ENCODE data around the gene PAIP2.
A peak's percentile ranks its signal among the peaks of the same experiment; 100 is the strongest.
"Not testable (repeated sequence)": the region's sequence is repeated elsewhere in the genome, so short reads cannot be mapped to it uniquely, and the experiment has no call there.

PAIP2 gene

GRCh38 chr5:139395844-139396640 lies 54.4 kb downstream of the PAIP2 start:
- Mint-ChIP-seq H3K4me1 (peaks cover 23% of the 10 kb centered on the region), H3K4me3 (peak overlapping the region; percentile 7)
- no peak for DNase-seq (ENCODE audit: low spot score in 2 of 2)

GRCh38 chr5:139396691-139397090 lies 55.0 kb downstream of the PAIP2 start:
- Mint-ChIP-seq H3K4me3 (no peak overlapping the region), H3K4me1 (peaks cover 16% of the 10 kb centered on the region), H3K27ac (no peak overlapping the region), H3K9me3 (no peaks in the 10 kb centered on the region), H3K36me3 (peaks cover 6% of the 10 kb centered on the region), H3K27me3 (no peaks in the 10 kb centered on the region)
- ATAC-seq (ENCODE audit: low read depth): no peak
- no peak for DNase-seq (ENCODE audit: low spot score in 2 of 2)

More at GRCh38 chr5:139395844-139396640, 54.4 kb downstream of the PAIP2 start:
- Mint-ChIP-seq H3K27me3 (no peaks in the 10 kb centered on the region), H3K27ac (peak overlapping the region; percentile 30), H3K36me3 (peaks cover 6% of the 10 kb centered on the region), H3K9me3 (no peaks in the 10 kb centered on the region)
- ATAC-seq (ENCODE audit: low read depth): no peak

DNA sequence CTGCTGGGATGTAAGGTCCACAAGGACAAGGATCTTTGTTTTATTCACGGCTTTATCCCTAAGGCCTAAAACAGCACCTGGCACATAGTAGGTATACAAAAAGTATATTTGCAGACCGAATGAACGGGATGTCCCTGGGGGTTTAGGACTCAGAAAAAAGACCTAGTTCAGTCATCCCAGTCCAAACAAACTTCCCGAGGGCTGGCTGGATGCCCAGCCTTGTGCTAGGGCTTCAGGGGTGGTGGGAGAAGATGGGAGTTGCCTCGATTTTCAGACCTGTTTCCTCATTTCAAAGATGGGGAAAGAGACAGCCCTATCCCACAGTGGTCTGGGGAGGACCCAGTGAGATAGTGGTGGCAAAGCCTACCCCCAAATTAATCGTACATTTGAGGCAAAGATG lies 56.3 kb downstream of the PAIP2 start:
- no peak overlapping the region for H3K27ac Mint-ChIP-seq
- no peaks in the 10 kb centered on the region for H3K27me3 Mint-ChIP-seq
- H3K36me3 Mint-ChIP-seq: peaks cover 6% of the 10 kb centered on the region
- no peak overlapping the region for H3K4me3 Mint-ChIP-seq
- ATAC-seq (ENCODE audit: low read depth) (no peak), DNase-seq (ENCODE audit: low spot score in 2 of 2) (no peak)
- no peaks in the 10 kb centered on the region for H3K9me3 Mint-ChIP-seq
- H3K4me1 Mint-ChIP-seq: peaks cover 19% of the 10 kb centered on the region

GRCh38 chr5:139399501-139400121 lies 58.0 kb downstream of the PAIP2 start:
- DNase-seq (ENCODE audit: low spot score in 2 of 2) (no peak), ATAC-seq (ENCODE audit: low read depth) (no peak)
- Mint-ChIP-seq H3K27ac (no peak overlapping the region), H3K36me3 (peaks cover 6% of the 10 kb centered on the region), H3K4me3 (no peak overlapping the region), H3K4me1 (peaks cover 30% of the 10 kb centered on the region), H3K27me3 (no peaks in the 10 kb centered on the region), H3K9me3 (no peaks in the 10 kb centered on the region)

DNA sequence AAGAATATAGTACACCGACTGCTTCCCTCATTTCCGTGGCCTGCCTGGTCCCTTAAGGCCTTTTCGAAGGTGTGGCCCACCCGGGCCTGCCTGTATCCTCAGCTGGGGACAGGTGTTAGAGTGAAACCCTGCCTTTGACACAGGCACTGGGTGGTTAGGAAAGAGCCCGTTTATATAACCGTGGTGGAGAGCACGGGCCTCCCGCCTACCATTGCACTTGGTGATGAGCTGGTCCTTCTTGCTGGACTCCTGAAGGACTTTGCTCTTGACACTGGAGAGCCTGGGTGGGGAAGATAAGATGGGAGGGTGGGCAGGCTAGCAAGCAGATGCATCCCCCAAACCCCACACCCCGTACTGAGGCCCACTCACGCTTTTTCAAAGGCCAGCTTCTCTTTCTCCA lies 59.9 kb downstream of the PAIP2 start:
- Mint-ChIP-seq H3K36me3 (peaks cover 6% of the 10 kb centered on the region), H3K9me3 (no peaks in the 10 kb centered on the region), H3K4me1 (peaks cover 25% of the 10 kb centered on the region), H3K27me3 (no peaks in the 10 kb centered on the region), H3K27ac (no peak overlapping the region), H3K4me3 (no peak overlapping the region)
- DNase-seq (ENCODE audit: low spot score in 2 of 2) (no peak), ATAC-seq (ENCODE audit: low read depth) (no peak)

DNA sequence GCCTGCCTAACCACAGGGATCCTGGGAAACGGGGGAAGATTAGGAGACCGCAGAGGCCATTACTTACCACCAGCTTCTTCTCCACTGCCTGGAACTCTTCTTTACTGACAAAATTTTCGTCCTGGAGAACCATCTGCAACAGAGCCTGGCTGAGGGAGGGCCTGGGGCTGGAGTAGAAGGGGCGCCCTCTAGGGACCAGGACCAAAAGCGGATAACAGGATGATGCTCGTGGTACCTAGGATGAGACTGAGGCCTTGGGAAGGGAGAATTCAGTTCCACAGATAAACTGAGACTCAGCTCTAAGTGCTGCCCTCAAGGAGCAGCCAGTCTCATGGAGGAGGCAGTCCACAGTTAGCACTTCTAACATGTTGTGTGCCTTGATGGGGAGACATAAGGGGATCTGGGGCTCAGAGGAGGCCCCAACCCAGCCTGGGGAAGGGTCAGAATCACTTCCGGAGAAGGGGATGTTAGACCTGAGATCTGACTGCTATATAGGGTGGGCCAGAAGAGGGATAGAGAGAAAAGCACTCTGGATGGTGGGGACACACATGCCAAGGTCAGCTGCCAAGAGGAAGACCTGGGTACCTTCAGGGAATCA lies 61.0 kb downstream of the PAIP2 start:
- peak overlapping the region; percentile 96 for H3K4me3 Mint-ChIP-seq
- ATAC-seq (ENCODE audit: low read depth): no peak

GRCh38 chr5:139403418-139403786 lies 61.7 kb downstream of the PAIP2 start:
- peaks cover 4% of the 10 kb centered on the region for H3K36me3 Mint-ChIP-seq
- ATAC-seq (ENCODE audit: low read depth): no peak

More for the DNA sequence above, 61.0 kb downstream of the PAIP2 start:
- no peaks in the 10 kb centered on the region for H3K27me3 Mint-ChIP-seq
- H3K4me1 Mint-ChIP-seq: peaks cover 29% of the 10 kb centered on the region
- peak overlapping the region; percentile 97 for H3K27ac Mint-ChIP-seq
- no peak for DNase-seq (ENCODE audit: low spot score in 2 of 2)
- H3K36me3 Mint-ChIP-seq: peaks cover 4% of the 10 kb centered on the region
- no peaks in the 10 kb centered on the region for H3K9me3 Mint-ChIP-seq

GRCh38 chr5:139403787-139404483 lies 62.3 kb downstream of the PAIP2 start, which contains the start of gene SPATA24:
TSS of gene SPATA24 (minus strand) at chr5:139404089. CDS start at chr5:139404060, 29 bp downstream.
- Mint-ChIP-seq H3K27me3 (no peaks in the 10 kb centered on the region), H3K4me3 (peak within 1 kb of the TSS; percentile 96), H3K36me3 (peaks cover 4% of the 10 kb centered on the region), H3K27ac (peak within 1 kb of the TSS; percentile 97), H3K9me3 (no peaks in the 10 kb centered on the region), H3K4me1 (peaks cover 33% of the 10 kb centered on the region)
- ATAC-seq (ENCODE audit: low read depth): peak; percentile 80
- peak; percentile 93 to 94 for DNase-seq (ENCODE audit: low spot score in 2 of 2)

More at GRCh38 chr5:139403418-139403786, 61.7 kb downstream of the PAIP2 start:
- Mint-ChIP-seq H3K4me1 (peaks cover 33% of the 10 kb centered on the region), H3K27me3 (no peaks in the 10 kb centered on the region), H3K9me3 (no peaks in the 10 kb centered on the region), H3K4me3 (peak overlapping the region; percentile 96), H3K27ac (peak overlapping the region; percentile 97)
- no peak for DNase-seq (ENCODE audit: low spot score in 2 of 2)

DNA sequence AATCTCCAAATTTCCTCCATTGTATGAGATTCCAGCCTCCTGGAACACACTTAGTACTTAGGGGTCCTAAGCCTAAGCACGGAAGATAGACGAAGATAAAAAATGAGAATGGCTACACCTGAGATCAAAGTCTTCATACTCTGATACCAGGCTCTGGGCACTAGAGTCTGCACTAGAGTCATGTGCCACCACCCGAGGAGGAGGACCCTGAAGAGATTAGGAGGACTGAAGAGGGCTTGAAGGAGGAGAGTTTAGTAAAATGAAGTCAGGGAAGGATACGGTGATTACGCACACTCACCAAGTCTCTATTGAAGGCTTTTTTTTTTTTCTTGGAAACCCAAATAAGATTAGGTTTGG lies 62.8 kb downstream of the PAIP2 start:
- H3K27me3 Mint-ChIP-seq: no peaks in the 10 kb centered on the region
- DNase-seq (ENCODE audit: low spot score in 2 of 2): no peak
- peaks cover 30% of the 10 kb centered on the region for H3K4me1 Mint-ChIP-seq
- no peaks in the 10 kb centered on the region for H3K9me3 Mint-ChIP-seq
- H3K4me3 Mint-ChIP-seq: peak overlapping the region; percentile 96
- H3K27ac Mint-ChIP-seq: peak overlapping the region; percentile 97
- no peak for ATAC-seq (ENCODE audit: low read depth)
- H3K36me3 Mint-ChIP-seq: peaks cover 1% of the 10 kb centered on the region

- Mint-ChIP-seq H3K9me3 (no peaks in the 10 kb centered on the region), H3K36me3 (no peaks in the 10 kb centered on the region), H3K27ac (peak overlapping the region; percentile 82), H3K4me1 (peaks cover 28% of the 10 kb centered on the region), H3K4me3 (no peak overlapping the region), H3K27me3 (no peaks in the 10 kb centered on the region)
- DNase-seq (ENCODE audit: low spot score in 2 of 2): no peak
- no peak for ATAC-seq (ENCODE audit: low read depth)
Measured at GRCh38 chr5:139406963-139407362, 65.3 kb downstream of the PAIP2 start.

- H3K27me3 Mint-ChIP-seq: no peaks in the 10 kb centered on the region
- H3K27ac Mint-ChIP-seq: peak overlapping the region; percentile 82
- no peaks in the 10 kb centered on the region for H3K9me3 Mint-ChIP-seq
- H3K4me3 Mint-ChIP-seq: peak overlapping the region; percentile 2
- DNase-seq (ENCODE audit: low spot score in 2 of 2) (no peak), ATAC-seq (ENCODE audit: low read depth) (peak; percentile 59)
- H3K36me3 Mint-ChIP-seq: no peaks in the 10 kb centered on the region
- H3K4me1 Mint-ChIP-seq: peaks cover 27% of the 10 kb centered on the region
Measured at GRCh38 chr5:139407517-139407916, 65.9 kb downstream of the PAIP2 start.

DNA sequence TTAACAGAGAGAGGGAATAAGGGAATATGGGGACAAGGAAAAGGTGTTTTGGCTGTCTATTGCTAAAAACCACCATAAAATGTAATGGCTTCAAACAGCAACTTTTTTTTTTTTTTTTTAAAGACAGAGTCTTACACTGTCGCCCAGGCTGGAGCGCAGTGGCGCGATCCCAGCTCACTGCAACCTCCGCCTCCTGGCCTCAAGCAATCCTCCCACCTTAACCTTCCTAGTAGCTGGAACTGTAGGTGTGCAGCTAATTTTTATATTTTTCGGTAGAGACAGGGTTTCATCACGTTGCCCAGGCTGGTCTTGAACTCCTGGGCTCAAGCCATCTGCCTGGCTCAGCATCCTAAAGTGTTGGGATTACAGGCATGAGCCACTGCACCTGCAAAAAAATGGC lies 66.5 kb downstream of the PAIP2 start:
- no peaks in the 10 kb centered on the region for H3K9me3 Mint-ChIP-seq
- ATAC-seq (ENCODE audit: low read depth) (no peak), DNase-seq (ENCODE audit: low spot score in 2 of 2) (no peak)
- no peaks in the 10 kb centered on the region for H3K36me3 Mint-ChIP-seq
- no peaks in the 10 kb centered on the region for H3K27me3 Mint-ChIP-seq
- peak overlapping the region; percentile 82 for H3K27ac Mint-ChIP-seq
- peaks cover 20% of the 10 kb centered on the region for H3K4me1 Mint-ChIP-seq
- no peak overlapping the region for H3K4me3 Mint-ChIP-seq

GRCh38 chr5:139409116-139409515 lies 67.5 kb downstream of the PAIP2 start:
- H3K4me3 Mint-ChIP-seq; DNase-seq (ENCODE audit: low spot score in 2 of 2); H3K9me3 Mint-ChIP-seq; H3K36me3 Mint-ChIP-seq; ATAC-seq (ENCODE audit: low read depth); H3K27ac Mint-ChIP-seq; H3K27me3 Mint-ChIP-seq: not testable (repeated sequence)
- peaks cover 15% of the 10 kb centered on the region for H3K4me1 Mint-ChIP-seq
